ENCODE results near the gene ACAD9. TPM values are rescaled to one million over a fixed set of nuclear protein-coding genes. Genes with fewer than 3 reads are reported as not detected.

The ACAD9 gene
- total and polyA plus RNA-seq, 2 of the 13 experiments (the other 11 are each of a cell fraction or from before 2014, with no cell fraction given), result 15.3 to 38.2 TPM

DNA sequence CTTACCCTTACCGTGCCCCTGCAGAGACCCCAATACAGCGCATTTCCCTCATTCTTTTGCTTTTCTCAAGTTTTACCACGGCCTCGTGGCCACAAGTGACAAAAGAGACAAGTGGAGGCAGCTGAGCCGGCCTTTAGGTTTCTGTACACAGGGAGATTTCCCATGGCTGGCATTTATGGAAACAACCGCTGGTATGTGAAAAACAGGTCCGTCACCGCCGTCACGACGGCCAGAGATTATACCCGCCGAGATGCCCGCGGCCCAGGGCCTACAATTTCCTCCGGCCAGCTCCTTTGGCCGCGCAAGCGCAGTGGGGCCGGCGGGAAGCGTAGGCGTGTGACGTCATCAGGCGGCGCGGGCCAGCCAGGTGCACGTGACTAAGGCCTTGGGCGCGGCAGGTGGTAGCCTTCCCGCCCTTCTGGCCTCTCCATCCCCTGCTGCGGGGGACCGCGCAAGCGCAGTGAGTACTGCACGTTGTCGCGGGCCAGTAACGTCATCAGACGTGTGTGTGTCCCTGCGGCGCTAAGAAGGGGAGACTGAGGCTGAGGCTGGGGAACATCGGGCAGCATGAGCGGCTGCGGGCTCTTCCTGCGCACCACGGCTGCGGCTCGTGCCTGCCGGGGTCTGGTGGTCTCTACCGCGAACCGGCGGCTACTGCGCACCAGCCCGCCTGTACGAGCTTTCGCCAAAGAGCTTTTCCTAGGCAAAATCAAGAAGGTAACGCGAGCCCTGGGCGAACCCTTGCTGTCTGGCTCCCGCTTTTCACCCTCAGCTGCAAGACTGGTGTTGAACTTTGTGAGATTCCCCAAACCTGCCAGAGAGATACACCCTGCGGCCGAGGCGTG, at the start of gene ACAD9 (continued):
- TF ChIP-seq, protein P1, sequence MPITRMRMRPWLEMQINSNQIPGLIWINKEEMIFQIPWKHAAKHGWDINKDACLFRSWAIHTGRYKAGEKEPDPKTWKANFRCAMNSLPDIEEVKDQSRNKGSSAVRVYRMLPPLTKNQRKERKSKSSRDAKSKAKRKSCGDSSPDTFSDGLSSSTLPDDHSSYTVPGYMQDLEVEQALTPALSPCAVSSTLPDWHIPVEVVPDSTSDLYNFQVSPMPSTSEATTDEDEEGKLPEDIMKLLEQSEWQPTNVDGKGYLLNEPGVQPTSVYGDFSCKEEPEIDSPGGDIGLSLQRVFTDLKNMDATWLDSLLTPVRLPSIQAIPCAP (CRISPR knock-in tag; IDR thresholded peaks at IDR 0.05; ENCODE audit: low read depth), result no peak
- TF ChIP-seq ARNT2 (CRISPR knock-in tag; IDR thresholded peaks at IDR 0.05; ENCODE audit: low read depth) (peak; percentile 94), ZNF430 (CRISPR knock-in tag; IDR thresholded peaks at IDR 0.05) (peak; percentile 78), ZMYM3 (CRISPR knock-in tag; IDR thresholded peaks at IDR 0.05) (peak; percentile 51; the same call in 1 of the 2 replicates), ZNF34 (CRISPR knock-in tag; IDR thresholded peaks at IDR 0.05; ENCODE audit: borderline replicate concordance) (no peak), RBFOX2 (IDR thresholded peaks at IDR 0.05; ENCODE audit: low read depth, low read length) (peak; percentile 87), TSC22D2 (CRISPR knock-in tag; IDR thresholded peaks at IDR 0.05; ENCODE audit: borderline replicate concordance) (no peak), HNRNPH1 (optimal IDR thresholded peaks at IDR 0.05; ENCODE audit: low read depth, low read length) (no peak), ZNF660 (CRISPR knock-in tag; IDR thresholded peaks at IDR 0.05; ENCODE audit: borderline replicate concordance, low read depth) (no peak; the same call in 1 of the 2 replicates), SIN3A (IDR thresholded peaks at IDR 0.05; ENCODE audit: borderline replicate concordance, low read depth, low read length) (0 out of 2 replicates have a peak, but pooled peaks have one; percentile 76), ZNF484 (CRISPR knock-in tag; IDR thresholded peaks at IDR 0.05; ENCODE audit: borderline replicate concordance, low read depth) (no peak), DMAP1 (CRISPR knock-in tag; IDR thresholded peaks at IDR 0.05) (peak; percentile 88; the same call in 1 of the 2 replicates), ZIK1 (CRISPR knock-in tag; IDR thresholded peaks at IDR 0.05; ENCODE audit: borderline replicate concordance, low read depth) (peak; percentile 94; the same call in 1 of the 2 replicates), KDM1A (CRISPR knock-in tag; IDR thresholded peaks at IDR 0.05) (no peak; the same call in 1 of the 2 replicates), KDM5B (CRISPR knock-in tag; IDR thresholded peaks at IDR 0.05; ENCODE audit: borderline replicate concordance) (peak; percentile 99), CREB1 (IDR thresholded peaks at IDR 0.05) (peak; percentile 100), CREB1 (CRISPR knock-in tag; IDR thresholded peaks at IDR 0.05) (peak; percentile 100), PHF20 (CRISPR knock-in tag; IDR thresholded peaks at IDR 0.05) (peak; percentile 99), JUN (CRISPR knock-in tag; IDR thresholded peaks at IDR 0.05) (peak; percentile 76; the same call in 1 of the 2 replicates)
- TF ChIP-seq, protein P2, sequence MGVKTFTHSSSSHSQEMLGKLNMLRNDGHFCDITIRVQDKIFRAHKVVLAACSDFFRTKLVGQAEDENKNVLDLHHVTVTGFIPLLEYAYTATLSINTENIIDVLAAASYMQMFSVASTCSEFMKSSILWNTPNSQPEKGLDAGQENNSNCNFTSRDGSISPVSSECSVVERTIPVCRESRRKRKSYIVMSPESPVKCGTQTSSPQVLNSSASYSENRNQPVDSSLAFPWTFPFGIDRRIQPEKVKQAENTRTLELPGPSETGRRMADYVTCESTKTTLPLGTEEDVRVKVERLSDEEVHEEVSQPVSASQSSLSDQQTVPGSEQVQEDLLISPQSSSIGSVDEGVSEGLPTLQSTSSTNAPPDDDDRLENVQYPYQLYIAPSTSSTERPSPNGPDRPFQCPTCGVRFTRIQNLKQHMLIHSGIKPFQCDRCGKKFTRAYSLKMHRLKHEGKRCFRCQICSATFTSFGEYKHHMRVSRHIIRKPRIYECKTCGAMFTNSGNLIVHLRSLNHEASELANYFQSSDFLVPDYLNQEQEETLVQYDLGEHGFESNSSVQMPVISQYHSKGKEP (CRISPR knock-in tag; IDR thresholded peaks at IDR 0.05), result peak; percentile 52; the same call in 1 of the 2 replicates
- TF ChIP-seq, protein P3, sequence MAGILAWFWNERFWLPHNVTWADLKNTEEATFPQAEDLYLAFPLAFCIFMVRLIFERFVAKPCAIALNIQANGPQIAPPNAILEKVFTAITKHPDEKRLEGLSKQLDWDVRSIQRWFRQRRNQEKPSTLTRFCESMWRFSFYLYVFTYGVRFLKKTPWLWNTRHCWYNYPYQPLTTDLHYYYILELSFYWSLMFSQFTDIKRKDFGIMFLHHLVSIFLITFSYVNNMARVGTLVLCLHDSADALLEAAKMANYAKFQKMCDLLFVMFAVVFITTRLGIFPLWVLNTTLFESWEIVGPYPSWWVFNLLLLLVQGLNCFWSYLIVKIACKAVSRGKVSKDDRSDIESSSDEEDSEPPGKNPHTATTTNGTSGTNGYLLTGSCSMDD (CRISPR knock-in tag; IDR thresholded peaks at IDR 0.05), result peak; percentile 91
- TF ChIP-seq, protein P4, sequence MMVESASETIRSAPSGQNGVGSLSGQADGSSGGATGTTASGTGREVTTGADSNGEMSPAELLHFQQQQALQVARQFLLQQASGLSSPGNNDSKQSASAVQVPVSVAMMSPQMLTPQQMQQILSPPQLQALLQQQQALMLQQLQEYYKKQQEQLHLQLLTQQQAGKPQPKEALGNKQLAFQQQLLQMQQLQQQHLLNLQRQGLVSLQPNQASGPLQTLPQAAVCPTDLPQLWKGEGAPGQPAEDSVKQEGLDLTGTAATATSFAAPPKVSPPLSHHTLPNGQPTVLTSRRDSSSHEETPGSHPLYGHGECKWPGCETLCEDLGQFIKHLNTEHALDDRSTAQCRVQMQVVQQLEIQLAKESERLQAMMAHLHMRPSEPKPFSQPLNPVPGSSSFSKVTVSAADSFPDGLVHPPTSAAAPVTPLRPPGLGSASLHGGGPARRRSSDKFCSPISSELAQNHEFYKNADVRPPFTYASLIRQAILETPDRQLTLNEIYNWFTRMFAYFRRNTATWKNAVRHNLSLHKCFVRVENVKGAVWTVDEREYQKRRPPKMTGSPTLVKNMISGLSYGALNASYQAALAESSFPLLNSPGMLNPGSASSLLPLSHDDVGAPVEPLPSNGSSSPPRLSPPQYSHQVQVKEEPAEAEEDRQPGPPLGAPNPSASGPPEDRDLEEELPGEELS (CRISPR knock-in tag; IDR thresholded peaks at IDR 0.05), result peak; percentile 56
- TF ChIP-seq, protein P5, sequence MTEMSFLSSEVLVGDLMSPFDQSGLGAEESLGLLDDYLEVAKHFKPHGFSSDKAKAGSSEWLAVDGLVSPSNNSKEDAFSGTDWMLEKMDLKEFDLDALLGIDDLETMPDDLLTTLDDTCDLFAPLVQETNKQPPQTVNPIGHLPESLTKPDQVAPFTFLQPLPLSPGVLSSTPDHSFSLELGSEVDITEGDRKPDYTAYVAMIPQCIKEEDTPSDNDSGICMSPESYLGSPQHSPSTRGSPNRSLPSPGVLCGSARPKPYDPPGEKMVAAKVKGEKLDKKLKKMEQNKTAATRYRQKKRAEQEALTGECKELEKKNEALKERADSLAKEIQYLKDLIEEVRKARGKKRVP (CRISPR knock-in tag; IDR thresholded peaks at IDR 0.05), result peak in 1 of 2 experiments; percentile 60; a peak in 2 of 4 replicates

Data from HepG2 (cell line).